ENCODE results near the gene ATF1. TPM values are rescaled to one million over a fixed set of nuclear protein-coding genes. Genes with fewer than 3 reads are reported as not detected.

Gene ATF1
- total RNA-seq = 10 to 100 TPM; 66.6 to 82.3 TPM

GRCh38 chr12:50763639-50764285 is at the start of gene ATF1:
TSS of gene ATF1 (plus strand) at chr12:50764101. CDS start at chr12:50780146, 16,045 bp downstream.
- peak within 1 kb of the TSS; percentile 99 for H3K27ac Mint-ChIP-seq
- H3K36me3 Mint-ChIP-seq (ENCODE audit: insufficient read depth in 2 of 2) = peaks cover 2 to 15% of the 10 kb centered on the region in 2 donors
- no peaks in the 10 kb centered on the region for H3K27me3 Mint-ChIP-seq (ENCODE audit: low read depth)
- H3K9me3 Mint-ChIP-seq = peaks cover 0 to 2% of the 10 kb centered on the region in 2 donors
- peak within 1 kb of the TSS; percentile 92 to 95 for H3K4me3 Mint-ChIP-seq
- peak; percentile 88 to 89 for ATAC-seq (replicated peaks in 1 of 2)
- peaks cover 54% of the 10 kb centered on the region for H3K4me1 Mint-ChIP-seq (ENCODE audit: low read depth)
- DNase-seq = peak; percentile 92

GRCh38 chr12:50715174-50715573 is 48.7 kb upstream of the ATF1 start:
- Mint-ChIP-seq H3K36me3 (ENCODE audit: insufficient read depth in 2 of 2) (peaks cover 0 to 3% of the 10 kb centered on the region in 2 donors), H3K27me3 (ENCODE audit: low read depth) (no peaks in the 10 kb centered on the region), H3K4me1 (ENCODE audit: low read depth) (no peaks in the 10 kb centered on the region), H3K27ac (peak overlapping the region; percentile 10), H3K9me3 (no peaks in the 10 kb centered on the region), H3K4me3 (no peak overlapping the region)
- ATAC-seq (replicated peaks in 1 of 2) = no peak
- no peak for DNase-seq

GRCh38 chr12:50718760-50719159 is 45.1 kb upstream of the ATF1 start:
- Mint-ChIP-seq H3K36me3 (ENCODE audit: insufficient read depth in 2 of 2) (peaks cover 0 to 19% of the 10 kb centered on the region in 2 donors), H3K9me3 (no peaks in the 10 kb centered on the region), H3K4me1 (ENCODE audit: low read depth) (peaks cover 6% of the 10 kb centered on the region), H3K27ac (no peak overlapping the region), H3K27me3 (ENCODE audit: low read depth) (no peaks in the 10 kb centered on the region), H3K4me3 (no peak overlapping the region)
- DNase-seq (no peak), ATAC-seq (replicated peaks in 1 of 2) (no peak)

- H3K4me1 Mint-ChIP-seq (ENCODE audit: low read depth) = peaks cover 6% of the 10 kb centered on the region
- no peaks in the 10 kb centered on the region for H3K9me3 Mint-ChIP-seq
- no peaks in the 10 kb centered on the region for H3K27me3 Mint-ChIP-seq (ENCODE audit: low read depth)
- DNase-seq (no peak), ATAC-seq (replicated peaks in 1 of 2) (no peak)
- H3K36me3 Mint-ChIP-seq (ENCODE audit: insufficient read depth in 2 of 2) = peaks cover 0 to 19% of the 10 kb centered on the region in 2 donors
- no peak overlapping the region for H3K27ac Mint-ChIP-seq
- H3K4me3 Mint-ChIP-seq = no peak overlapping the region
These were observed 43.8 kb upstream of the ATF1 start for GRCh38 chr12:50720085-50720484.

GRCh38 chr12:50720501-50720900 is 43.4 kb upstream of the ATF1 start:
- Mint-ChIP-seq H3K4me1 (ENCODE audit: low read depth) (peaks cover 6% of the 10 kb centered on the region), H3K4me3 (no peak overlapping the region), H3K36me3 (ENCODE audit: insufficient read depth in 2 of 2) (peaks cover 0 to 19% of the 10 kb centered on the region in 2 donors), H3K27me3 (ENCODE audit: low read depth) (no peaks in the 10 kb centered on the region), H3K27ac (no peak overlapping the region), H3K9me3 (no peaks in the 10 kb centered on the region)
- DNase-seq (no peak), ATAC-seq (replicated peaks in 1 of 2) (no peak)

- no peaks in the 10 kb centered on the region for H3K9me3 Mint-ChIP-seq
- DNase-seq (no peak), ATAC-seq (replicated peaks in 1 of 2) (no peak)
- H3K4me1 Mint-ChIP-seq (ENCODE audit: low read depth) = peaks cover 6% of the 10 kb centered on the region
- H3K27ac Mint-ChIP-seq = no peak overlapping the region
- H3K4me3 Mint-ChIP-seq = no peak overlapping the region
- H3K27me3 Mint-ChIP-seq (ENCODE audit: low read depth) = no peaks in the 10 kb centered on the region
- H3K36me3 Mint-ChIP-seq (ENCODE audit: insufficient read depth in 2 of 2) = peaks cover 0 to 22% of the 10 kb centered on the region in 2 donors
These were observed 40.0 kb upstream of the ATF1 start for GRCh38 chr12:50723865-50724264.

- no peak overlapping the region for H3K4me3 Mint-ChIP-seq
- ATAC-seq (replicated peaks in 1 of 2) (no peak), DNase-seq (no peak)
- peaks cover 5 to 31% of the 10 kb centered on the region in 2 donors for H3K36me3 Mint-ChIP-seq (ENCODE audit: insufficient read depth in 2 of 2)
- H3K27me3 Mint-ChIP-seq (ENCODE audit: low read depth) = no peaks in the 10 kb centered on the region
- peaks cover 6% of the 10 kb centered on the region for H3K4me1 Mint-ChIP-seq (ENCODE audit: low read depth)
- peak overlapping the region; percentile 72 for H3K27ac Mint-ChIP-seq
- H3K9me3 Mint-ChIP-seq = no peaks in the 10 kb centered on the region
These were observed 38.6 kb upstream of the ATF1 start for GRCh38 chr12:50725011-50725942.

- ATAC-seq (replicated peaks in 1 of 2) = no peak
- Mint-ChIP-seq H3K27me3 (ENCODE audit: low read depth) (no peaks in the 10 kb centered on the region), H3K4me3 (no peak overlapping the region), H3K4me1 (ENCODE audit: low read depth) (peaks cover 6% of the 10 kb centered on the region), H3K27ac (no peak overlapping the region), H3K9me3 (no peaks in the 10 kb centered on the region), H3K36me3 (ENCODE audit: insufficient read depth in 2 of 2) (peaks cover 5 to 29% of the 10 kb centered on the region in 2 donors)
- no peak for DNase-seq
These were observed 36.4 kb upstream of the ATF1 start for GRCh38 chr12:50727466-50727865.

- no peak overlapping the region for H3K4me3 Mint-ChIP-seq
- H3K27me3 Mint-ChIP-seq (ENCODE audit: low read depth) = no peaks in the 10 kb centered on the region
- peaks cover 5 to 21% of the 10 kb centered on the region in 2 donors for H3K36me3 Mint-ChIP-seq (ENCODE audit: insufficient read depth in 2 of 2)
- H3K9me3 Mint-ChIP-seq = no peaks in the 10 kb centered on the region
- no peaks in the 10 kb centered on the region for H3K4me1 Mint-ChIP-seq (ENCODE audit: low read depth)
- H3K27ac Mint-ChIP-seq = no peak overlapping the region
- no peak for DNase-seq
- no peak for ATAC-seq (replicated peaks in 1 of 2)
These were observed 35.5 kb upstream of the ATF1 start for GRCh38 chr12:50728417-50728816.

- no peak overlapping the region for H3K27ac Mint-ChIP-seq
These were observed 35.1 kb upstream of the ATF1 start for GRCh38 chr12:50728841-50729240.

GRCh38 chr12:50732591-50732990 is 31.3 kb upstream of the ATF1 start:
- DNase-seq = no peak
- Mint-ChIP-seq H3K27me3 (ENCODE audit: low read depth) (no peaks in the 10 kb centered on the region), H3K9me3 (no peaks in the 10 kb centered on the region), H3K27ac (no peak overlapping the region), H3K36me3 (ENCODE audit: insufficient read depth in 2 of 2) (peaks cover 5 to 24% of the 10 kb centered on the region in 2 donors), H3K4me1 (ENCODE audit: low read depth) (no peaks in the 10 kb centered on the region), H3K4me3 (no peak overlapping the region)
- no peak for ATAC-seq (replicated peaks in 1 of 2)

More at GRCh38 chr12:50728841-50729240, 35.1 kb upstream of the ATF1 start:
- H3K27me3 Mint-ChIP-seq (ENCODE audit: low read depth) = no peaks in the 10 kb centered on the region
- no peak overlapping the region for H3K4me3 Mint-ChIP-seq
- DNase-seq (no peak), ATAC-seq (replicated peaks in 1 of 2) (no peak)
- peaks cover 5 to 21% of the 10 kb centered on the region in 2 donors for H3K36me3 Mint-ChIP-seq (ENCODE audit: insufficient read depth in 2 of 2)
- no peaks in the 10 kb centered on the region for H3K4me1 Mint-ChIP-seq (ENCODE audit: low read depth)
- H3K9me3 Mint-ChIP-seq = no peaks in the 10 kb centered on the region

- no peaks in the 10 kb centered on the region for H3K9me3 Mint-ChIP-seq
- H3K27ac Mint-ChIP-seq = no peak overlapping the region
- no peak for DNase-seq
- no peaks in the 10 kb centered on the region for H3K27me3 Mint-ChIP-seq (ENCODE audit: low read depth)
- peaks cover 5 to 21% of the 10 kb centered on the region in 2 donors for H3K36me3 Mint-ChIP-seq (ENCODE audit: insufficient read depth in 2 of 2)
- no peak overlapping the region for H3K4me3 Mint-ChIP-seq
- no peaks in the 10 kb centered on the region for H3K4me1 Mint-ChIP-seq (ENCODE audit: low read depth)
- no peak for ATAC-seq (replicated peaks in 1 of 2)
These were observed 30.2 kb upstream of the ATF1 start for GRCh38 chr12:50733706-50734105.
